Thyroid gland (tissue), 4 donors: ENCODE data around the gene CPN2. TPM values are rescaled to one million over a fixed set of nuclear protein-coding genes. Genes with fewer than 3 reads are reported as not detected.

Experiments
- DNase-seq, 2 donors: peaks; one replicate each; pipeline ENCODE4 v3.0.0-alpha.2; 2019
- H3K27ac ChIP-seq, 3 donors: fragments of 200-600 bp; sonication (generic); 1 replicate in 2 of 3; 2 replicates in 1 of 3; pipeline ENCODE4 v1.5.1; 2016 to 2019; ENCODE audit warnings: mild to moderate bottlenecking in 1 of 3, moderate library complexity in 1 of 3
- H3K27me3 ChIP-seq: fragments of 200-600 bp; sonication (generic); one replicate; pipeline ENCODE4 v1.5.1; 2019
- H3K36me3 ChIP-seq, 2 donors: fragments of 200-600 bp; sonication (generic); one replicate each; pipeline ENCODE4 v1.5.1; 2016 to 2019
- H3K4me1 ChIP-seq, 2 donors: fragments of 200-600 bp; sonication (generic); one replicate each; pipeline ENCODE4 v1.5.1; 2017 to 2019
- H3K4me3 ChIP-seq, 3 donors: fragments of 200-600 bp; sonication (generic); replicated peaks in 1 of 3; 1 replicate in 2 of 3; 2 replicates in 1 of 3; pipeline ENCODE4 v1.5.1; 2016; ENCODE audit warnings: mild to moderate bottlenecking in 1 of 3
- H3K9me3 ChIP-seq: fragments of 200-600 bp; sonication (generic); one replicate; pipeline ENCODE4 v1.5.1; 2017
- POLR2A ChIP-seq, 2 donors: fragments of 450-650 bp; IDR thresholded peaks; one replicate each; pipeline ENCODE4 v1.6.1; 2017; ENCODE audit warnings: antibody characterized with exemption in 2 of 2, mild to moderate bottlenecking in 2 of 2, moderate library complexity in 1 of 2
- WGBS, 2 donors: methylation state at CpG; one replicate each; pipeline ENCODE4 v1.1.5; 2017; 5-methylcytosine and 5-hydroxymethylcytosine counted together
- intact Hi-C: fragments of 100-400 bp; cut with DNase I; formaldehyde crosslinking; loops from one replicate; pipeline ENCODE4 v1.15.1; 2023
- total RNA-seq, 4 donors: library from RNA; depleted of rRNA; stranded (reverse); fragments of >200 nt; gene quantifications; one replicate each; pipeline ENCODE4 v1.2.3, GENCODE V29; 2016
- TF ChIP-seq, protein P1 (sequence below), 6 experiments: fragments of 200-600 bp in 3 of 6; fragments of 450-650 bp in 3 of 6; sonication (generic) in 3 of 6; IDR thresholded peaks; one replicate each; pipeline ENCODE4 v1.5.1; 2016 to 2019; ENCODE audit warnings: antibody characterized with exemption in 6 of 6, mild to moderate bottlenecking in 2 of 6, inconsistent platforms in 1 of 6, moderate library complexity in 1 of 6

The CPN2 gene
- total RNA-seq, 4 donors from 2014 or later = not detected

DNA sequence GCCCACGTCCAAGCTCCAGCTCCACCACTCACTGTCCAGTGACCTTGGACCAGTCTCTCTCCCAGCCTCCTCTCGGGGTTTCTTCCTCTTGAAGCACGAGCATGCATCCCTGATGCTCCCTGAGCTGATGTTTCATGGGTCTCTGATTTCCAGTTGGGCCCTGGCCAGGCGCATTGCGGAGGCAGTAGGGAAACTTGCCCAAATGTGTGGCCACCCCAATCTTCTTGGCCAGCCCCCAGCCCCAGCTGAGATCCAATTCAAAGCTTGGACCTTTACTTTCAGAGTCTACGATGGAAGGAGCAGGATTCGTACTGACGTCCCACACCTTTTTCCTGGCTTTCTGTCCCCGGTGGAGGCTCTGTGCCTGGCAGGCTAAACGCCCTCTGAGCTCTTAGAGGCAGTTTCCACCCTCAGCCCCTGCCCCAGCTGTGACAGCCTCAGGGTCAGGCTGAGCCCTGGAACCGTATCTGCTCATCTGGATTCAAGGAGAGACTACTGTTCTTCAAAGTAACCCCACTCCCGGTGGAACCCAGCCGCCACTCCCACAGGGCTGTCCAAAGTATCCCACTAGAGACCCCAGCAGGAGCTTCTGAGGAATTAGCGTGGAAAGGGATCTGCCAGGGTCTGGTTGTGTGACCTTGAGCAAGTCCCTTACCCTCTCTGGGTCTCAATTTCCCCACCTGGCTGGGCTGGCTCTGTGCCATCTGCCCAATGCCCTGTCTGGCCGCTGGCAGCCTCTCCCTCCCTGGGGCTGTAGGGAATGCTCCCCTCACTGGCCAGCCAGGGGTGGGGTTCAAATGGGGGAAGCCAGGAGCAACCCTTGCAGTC lies 37.4 kb downstream of the CPN2 start:
- Histone ChIP-seq H3K27me3 (no peaks in the 10 kb centered on the region), H3K36me3 (no peaks in the 10 kb centered on the region), H3K9me3 (no peaks in the 10 kb centered on the region), H3K4me3 (no peak overlapping the region), H3K27ac (peak overlapping the region in 1 of 3 donors; percentile 44), H3K4me1 (peaks cover 21 to 46% of the 10 kb centered on the region in 2 donors)
- intact Hi-C loops = no loop called here
- 65 to 67% methylated on average over 14 to 15 of the region's 15 CpGs for WGBS, 2 donors
- peak; percentile 62 to 74 for DNase-seq
- TF ChIP-seq, protein P1, sequence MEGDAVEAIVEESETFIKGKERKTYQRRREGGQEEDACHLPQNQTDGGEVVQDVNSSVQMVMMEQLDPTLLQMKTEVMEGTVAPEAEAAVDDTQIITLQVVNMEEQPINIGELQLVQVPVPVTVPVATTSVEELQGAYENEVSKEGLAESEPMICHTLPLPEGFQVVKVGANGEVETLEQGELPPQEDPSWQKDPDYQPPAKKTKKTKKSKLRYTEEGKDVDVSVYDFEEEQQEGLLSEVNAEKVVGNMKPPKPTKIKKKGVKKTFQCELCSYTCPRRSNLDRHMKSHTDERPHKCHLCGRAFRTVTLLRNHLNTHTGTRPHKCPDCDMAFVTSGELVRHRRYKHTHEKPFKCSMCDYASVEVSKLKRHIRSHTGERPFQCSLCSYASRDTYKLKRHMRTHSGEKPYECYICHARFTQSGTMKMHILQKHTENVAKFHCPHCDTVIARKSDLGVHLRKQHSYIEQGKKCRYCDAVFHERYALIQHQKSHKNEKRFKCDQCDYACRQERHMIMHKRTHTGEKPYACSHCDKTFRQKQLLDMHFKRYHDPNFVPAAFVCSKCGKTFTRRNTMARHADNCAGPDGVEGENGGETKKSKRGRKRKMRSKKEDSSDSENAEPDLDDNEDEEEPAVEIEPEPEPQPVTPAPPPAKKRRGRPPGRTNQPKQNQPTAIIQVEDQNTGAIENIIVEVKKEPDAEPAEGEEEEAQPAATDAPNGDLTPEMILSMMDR (IDR thresholded peaks at IDR 0.05) = no peak
- no peak for TF ChIP-seq POLR2A (IDR thresholded peaks at IDR 0.05)

DNA sequence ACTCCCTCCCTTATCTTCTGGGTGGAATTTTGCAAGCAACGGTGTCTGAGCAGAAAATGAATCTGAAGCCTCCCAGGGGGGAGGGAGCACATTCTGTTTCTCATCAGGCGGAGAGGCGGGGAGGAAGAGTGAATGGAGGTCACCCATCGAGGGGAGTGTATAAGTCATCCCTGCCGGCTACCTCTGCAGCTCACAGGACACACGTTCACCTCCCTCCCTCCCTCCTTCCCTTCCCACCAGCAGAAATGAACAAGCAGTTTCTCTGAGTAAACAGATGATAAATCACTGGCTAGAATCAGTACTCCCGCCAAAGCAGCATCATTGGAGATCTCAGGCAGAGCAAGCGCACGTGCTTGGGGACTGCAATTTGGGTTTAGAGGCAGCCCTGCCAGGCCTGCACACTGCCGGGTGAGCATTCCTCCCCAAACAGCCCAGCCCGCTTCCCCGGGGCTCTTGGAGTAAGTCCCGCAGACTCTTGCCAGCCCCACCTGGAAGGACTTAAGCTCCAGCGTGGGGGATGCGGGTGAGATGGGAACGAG lies 38.3 kb downstream of the CPN2 start:
- no peaks in the 10 kb centered on the region for H3K36me3 ChIP-seq
- whole genome bisulfite sequencing, 2 donors = 34 to 52% methylated on average over 16 of the region's 16 CpGs
- TF ChIP-seq, protein P1 (IDR thresholded peaks at IDR 0.05) = no peak
- no peak for TF ChIP-seq POLR2A (IDR thresholded peaks at IDR 0.05)
- no peaks in the 10 kb centered on the region for H3K9me3 ChIP-seq
- H3K27ac ChIP-seq = peak overlapping the region in 1 of 3 donors; percentile 33
- intact Hi-C loops = no loop called here
- no peaks in the 10 kb centered on the region for H3K27me3 ChIP-seq
- no peak overlapping the region for H3K4me3 ChIP-seq
- peak; percentile 56 to 70 for DNase-seq
- peaks cover 21 to 46% of the 10 kb centered on the region in 2 donors for H3K4me1 ChIP-seq

DNA sequence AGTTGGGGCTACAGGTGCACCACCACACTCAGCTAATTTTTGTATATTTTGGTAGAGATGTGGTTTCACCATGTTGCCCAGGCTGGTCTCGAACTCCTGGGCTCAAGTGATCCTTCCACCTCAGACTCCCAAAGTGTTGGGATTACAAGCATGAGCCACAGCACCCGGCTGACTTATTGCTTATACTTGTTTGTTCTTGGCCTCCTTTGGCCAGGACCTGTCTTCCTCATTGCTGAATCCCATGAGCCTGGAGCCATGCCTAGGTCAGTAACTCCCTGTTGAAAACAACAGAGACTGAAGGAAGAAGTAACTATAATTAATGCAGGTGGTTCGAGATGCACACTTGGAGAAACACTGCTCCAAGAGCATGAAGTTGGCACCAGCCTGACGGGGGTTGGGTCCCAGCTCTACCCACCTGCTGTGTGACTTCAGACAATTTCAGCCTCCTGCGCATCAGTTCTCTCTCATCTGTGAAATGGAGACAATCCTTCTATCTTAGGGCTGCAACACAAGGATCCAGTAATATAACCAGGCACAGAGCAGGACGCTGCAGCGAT lies 38.9 kb downstream of the CPN2 start:
- Histone ChIP-seq H3K27ac (no peak overlapping the region), H3K4me1 (peaks cover 21 to 52% of the 10 kb centered on the region in 2 donors), H3K27me3 (no peaks in the 10 kb centered on the region), H3K9me3 (no peaks in the 10 kb centered on the region), H3K4me3 (no peak overlapping the region), H3K36me3 (no peaks in the 10 kb centered on the region)
- no peak for DNase-seq
- TF ChIP-seq, protein P1 (IDR thresholded peaks at IDR 0.05) = no peak
- TF ChIP-seq POLR2A (IDR thresholded peaks at IDR 0.05) = no peak
- intact Hi-C loops = no loop called here
- WGBS, 2 donors = 73 to 80% methylated on average over 7 of the region's 7 CpGs

DNA sequence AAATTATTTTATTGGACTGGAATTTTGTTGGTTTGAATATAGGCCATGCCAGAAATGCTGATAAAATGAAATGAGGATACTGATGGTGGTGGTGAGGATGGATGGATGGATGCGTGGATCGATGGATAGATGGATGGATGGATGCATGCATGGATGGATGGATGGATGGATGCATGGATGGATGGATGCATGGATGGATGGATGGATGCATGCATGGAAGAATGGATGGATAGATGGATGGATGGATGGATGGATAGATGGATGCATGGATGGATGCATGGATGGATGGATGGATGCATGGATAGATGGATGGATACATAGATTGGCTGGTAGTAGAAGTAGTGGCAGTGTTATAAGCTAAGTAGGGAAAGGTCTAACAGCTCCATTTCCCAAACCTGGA lies 40.1 kb downstream of the CPN2 start:
- H3K4me1 ChIP-seq = peaks cover 27 to 60% of the 10 kb centered on the region in 2 donors
- no peaks in the 10 kb centered on the region for H3K36me3 ChIP-seq
- intact Hi-C loops = no loop called here
- no peak overlapping the region for H3K4me3 ChIP-seq
- no peaks in the 10 kb centered on the region for H3K27me3 ChIP-seq
- no peaks in the 10 kb centered on the region for H3K9me3 ChIP-seq
- TF ChIP-seq, protein P1 (IDR thresholded peaks at IDR 0.05) = no peak
- no peak for TF ChIP-seq POLR2A (IDR thresholded peaks at IDR 0.05)
- no peak overlapping the region for H3K27ac ChIP-seq
- DNase-seq = no peak
- 97% methylated on average over 2 of the region's 2 CpGs for WGBS, 2 donors
